ENCODE results near the gene SCNN1A.

- no peak for TF ChIP-seq POLR2A (IDR thresholded peaks at IDR 0.05)
- TF ChIP-seq CTCF (IDR thresholded peaks at IDR 0.05) = no peak
Observed at GRCh38 chr12:6358881-6359280, 16.5 kb downstream of the SCNN1A start.

All from adrenal gland (tissue), 5 donors.